ENCODE measurements around the gene TBC1D5.

TBC1D5 gene

DNA sequence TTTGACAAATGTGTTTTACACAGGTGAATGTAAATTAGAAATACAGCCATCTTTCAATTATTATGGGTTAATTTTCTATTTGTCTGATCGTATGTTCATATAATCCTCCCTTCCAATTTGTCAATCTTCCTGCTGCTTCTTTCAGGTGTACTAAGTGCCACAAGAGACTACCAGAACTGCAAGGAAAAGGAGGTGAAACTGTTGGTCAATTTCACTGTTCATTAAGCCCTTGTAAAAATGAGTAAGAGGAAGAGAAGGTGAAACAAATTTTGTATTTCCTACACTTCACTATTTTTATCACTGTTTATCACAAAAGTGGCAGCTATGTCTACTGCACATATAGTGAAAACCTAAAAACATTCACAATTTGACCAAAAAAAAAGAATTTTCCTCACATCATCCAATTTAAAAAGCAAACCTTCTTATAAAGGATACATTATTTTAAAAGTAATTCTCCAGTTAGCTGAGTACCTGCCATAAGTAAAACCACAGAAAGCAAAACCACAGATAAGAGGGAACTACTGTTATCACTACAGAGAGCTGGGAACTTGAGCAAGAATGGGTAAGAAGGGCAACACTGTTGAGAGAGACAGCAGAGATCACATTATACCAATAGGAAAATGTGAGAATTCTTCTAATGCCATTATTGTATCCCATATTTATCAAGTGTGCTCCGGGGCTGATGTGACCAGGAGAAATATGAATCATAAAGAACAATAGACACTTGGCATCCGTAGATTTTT is 163.0 kb downstream of the TBC1D5 start:
- no peak for TF ChIP-seq POLR2A (IDR thresholded peaks at IDR 0.05; ENCODE audit: extremely low read depth, insufficient read length)
- peak; percentile 68 for DNase-seq (ENCODE audit: low read depth)
- no peak overlapping the region for H3K4me3 ChIP-seq (ENCODE audit: low read depth, low read length)

DNA sequence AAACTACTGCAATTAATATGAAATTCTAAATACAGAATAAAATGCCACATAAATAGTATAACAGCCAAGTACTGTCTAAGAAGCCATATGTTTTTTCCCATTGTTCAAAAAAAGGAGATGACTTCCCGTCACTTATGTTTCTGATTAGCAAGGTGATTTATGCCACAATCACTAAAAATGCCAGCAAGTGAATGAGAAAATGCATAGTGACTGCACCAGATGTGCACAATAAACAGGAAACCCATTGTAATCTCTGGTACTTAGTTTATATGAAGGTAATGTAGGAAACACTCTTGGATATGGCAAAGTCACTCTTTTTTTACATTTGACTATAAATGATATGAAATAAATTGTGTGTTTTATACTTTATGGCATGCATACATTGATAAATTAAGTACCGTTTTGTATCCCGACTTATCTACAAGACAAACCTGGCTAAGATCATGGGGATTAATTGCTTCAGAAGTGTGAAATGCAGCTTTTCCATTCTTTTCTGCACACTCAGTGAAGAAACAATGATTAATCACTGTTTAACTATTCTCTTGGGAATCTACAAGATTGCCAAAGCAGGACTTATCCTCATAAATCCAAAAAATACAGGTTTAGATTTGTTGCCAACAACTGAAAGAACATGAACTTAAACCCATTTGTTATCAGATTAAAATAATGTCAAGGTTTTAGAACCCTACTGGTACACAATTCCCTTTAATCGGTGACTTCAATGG is 164.5 kb downstream of the TBC1D5 start:
- no peak for TF ChIP-seq MYC (IDR thresholded peaks at IDR 0.05; ENCODE audit: low read depth, low read length)
- H3K4me3 ChIP-seq (ENCODE audit: low read depth, low read length) = no peak overlapping the region
- no peak for DNase-seq (ENCODE audit: low read depth)

DNA sequence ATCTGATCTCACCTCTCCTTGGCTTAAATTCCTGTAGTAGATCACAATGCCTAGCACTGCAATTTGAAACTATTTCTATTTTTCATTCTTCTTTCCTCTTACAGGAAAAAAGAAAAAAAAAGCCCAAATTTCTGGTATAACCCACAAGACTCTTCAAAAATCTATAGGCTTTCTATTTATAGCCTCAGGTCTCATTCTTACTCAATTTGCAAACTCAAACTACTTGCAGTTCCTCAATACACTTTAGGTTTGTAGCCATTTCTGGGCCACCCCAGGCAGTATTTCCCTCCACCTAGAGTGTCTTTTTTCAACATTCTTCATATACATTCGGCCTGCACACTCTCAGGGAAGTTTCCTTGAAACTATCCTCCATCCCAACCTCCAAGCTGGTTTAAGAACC is 169.0 kb downstream of the TBC1D5 start:
- DNase-seq (ENCODE audit: low read depth) = no peak
- no peak for TF ChIP-seq MYC (IDR thresholded peaks at IDR 0.05; ENCODE audit: low read depth, low read length)
- TF ChIP-seq CTCF (IDR thresholded peaks at IDR 0.05; ENCODE audit: low read depth, low read length) = no peak
- TF ChIP-seq POLR2A (IDR thresholded peaks at IDR 0.05; ENCODE audit: extremely low read depth, insufficient read length) = no peak
- TF ChIP-seq, protein P1, sequence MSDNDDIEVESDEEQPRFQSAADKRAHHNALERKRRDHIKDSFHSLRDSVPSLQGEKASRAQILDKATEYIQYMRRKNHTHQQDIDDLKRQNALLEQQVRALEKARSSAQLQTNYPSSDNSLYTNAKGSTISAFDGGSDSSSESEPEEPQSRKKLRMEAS (IDR thresholded peaks at IDR 0.05; ENCODE audit: low read depth, low read length) = no peak
- no peak overlapping the region for H3K4me3 ChIP-seq (ENCODE audit: low read depth, low read length)

GRCh38 chr3:17571686-17572085 is 170.7 kb downstream of the TBC1D5 start:
- TF ChIP-seq, protein P1 (IDR thresholded peaks at IDR 0.05; ENCODE audit: low read depth, low read length) = no peak
- TF ChIP-seq MYC (IDR thresholded peaks at IDR 0.05; ENCODE audit: low read depth, low read length) = no peak
- TF ChIP-seq POLR2A (IDR thresholded peaks at IDR 0.05; ENCODE audit: extremely low read depth, insufficient read length) = no peak
- TF ChIP-seq CTCF (IDR thresholded peaks at IDR 0.05; ENCODE audit: low read depth, low read length) = no peak
- no peak overlapping the region for H3K4me3 ChIP-seq (ENCODE audit: low read depth, low read length)
- DNase-seq (ENCODE audit: low read depth) = no peak

- no peak for TF ChIP-seq CTCF (IDR thresholded peaks at IDR 0.05; ENCODE audit: low read depth, low read length)
- no peak for TF ChIP-seq MYC (IDR thresholded peaks at IDR 0.05; ENCODE audit: low read depth, low read length)
- no peak for TF ChIP-seq POLR2A (IDR thresholded peaks at IDR 0.05; ENCODE audit: extremely low read depth, insufficient read length)
- TF ChIP-seq, protein P1 (IDR thresholded peaks at IDR 0.05; ENCODE audit: low read depth, low read length) = no peak
- no peak overlapping the region for H3K4me3 ChIP-seq (ENCODE audit: low read depth, low read length)
- no peak for DNase-seq (ENCODE audit: low read depth)
Measured at GRCh38 chr3:17562845-17563244, 179.6 kb downstream of the TBC1D5 start.

- TF ChIP-seq MYC (IDR thresholded peaks at IDR 0.05; ENCODE audit: low read depth, low read length) (no peak), POLR2A (IDR thresholded peaks at IDR 0.05; ENCODE audit: extremely low read depth, insufficient read length) (no peak), CTCF (IDR thresholded peaks at IDR 0.05; ENCODE audit: low read depth, low read length) (no peak)
- TF ChIP-seq, protein P1 (IDR thresholded peaks at IDR 0.05; ENCODE audit: low read depth, low read length) = no peak
- H3K4me3 ChIP-seq (ENCODE audit: low read depth, low read length) = no peak overlapping the region
- DNase-seq (ENCODE audit: low read depth) = no peak
Measured at GRCh38 chr3:17558565-17558964, 183.9 kb downstream of the TBC1D5 start.

Measured in NB4 (cell line).